ENCODE results near the gene IFI16. TPM values are rescaled to one million over a fixed set of nuclear protein-coding genes. Genes with fewer than 3 reads are reported as not detected.

Gene IFI16
- total and polyA plus RNA-seq, 12 donors = 16.1 to 73.8 (median 23.8) TPM

- H3K4me1 ChIP-seq = peaks cover 0 to 33% (median 4%) of the 10 kb centered on the region in 9 donors
- peak overlapping the region in 1 of 10 donors; percentile 88 for H3K27ac ChIP-seq
- WGBS, 2 donors = 82 to 87% methylated on average over 12 of the region's 12 CpGs
- no peak for TF ChIP-seq CTCF (IDR thresholded peaks at IDR 0.05)
- ATAC-seq = peak in 4 of 8 donors; percentile 5 to 27 (median 26)
- intact Hi-C loops (cut with DNase I) = loop anchor here in 6 of 10 donors (10.0 kb wide), 3 partner anchors 573 to 1113 kb away; no protein-coding TSS in a partner anchor
- no peaks in the 10 kb centered on the region for H3K36me3 ChIP-seq
- H3K27me3 ChIP-seq = no peaks in the 10 kb centered on the region
- H3K4me3 ChIP-seq = peak overlapping the region in 1 of 10 donors; percentile 43
- H3K9me3 ChIP-seq = no peaks in the 10 kb centered on the region
- DNase-seq = peak in 1 of 2 donors; percentile 16
These were observed 67.6 kb downstream of the IFI16 start for GRCh38 chr1:159077120-159077961.

- intact Hi-C loops (cut with DNase I) = loop anchor here in 6 of 10 donors (10.0 kb wide), 3 partner anchors 575 to 1115 kb away; no protein-coding TSS in a partner anchor
- TF ChIP-seq CTCF (IDR thresholded peaks at IDR 0.05) = no peak
- DNase-seq = no peak
- Histone ChIP-seq H3K27me3 (no peaks in the 10 kb centered on the region), H3K4me1 (peaks cover 0 to 45% (median 4%) of the 10 kb centered on the region in 9 donors), H3K4me3 (no peak overlapping the region), H3K9me3 (no peaks in the 10 kb centered on the region), H3K36me3 (no peaks in the 10 kb centered on the region), H3K27ac (no peak overlapping the region)
- 74 to 77% methylated on average over 1 of the region's 1 CpG for WGBS, 2 donors
- ATAC-seq = no peak
These were observed 69.8 kb downstream of the IFI16 start for GRCh38 chr1:159079525-159079924.

GRCh38 chr1:159081626-159082025, 71.9 kb downstream of the IFI16 start:
- Histone ChIP-seq H3K27me3 (no peaks in the 10 kb centered on the region), H3K9me3 (no peaks in the 10 kb centered on the region), H3K27ac (no peak overlapping the region), H3K4me1 (peaks cover 0 to 39% (median 4%) of the 10 kb centered on the region in 9 donors), H3K36me3 (no peaks in the 10 kb centered on the region), H3K4me3 (no peak overlapping the region)
- ATAC-seq = no peak
- intact Hi-C loops (cut with DNase I) = no loop called here
- TF ChIP-seq CTCF (IDR thresholded peaks at IDR 0.05) = no peak
- 35 to 36% methylated on average over 1 of the region's 1 CpG for WGBS, 2 donors
- DNase-seq = no peak

- no peak overlapping the region for H3K4me3 ChIP-seq
- ATAC-seq = no peak
- H3K9me3 ChIP-seq = no peaks in the 10 kb centered on the region
- intact Hi-C loops (cut with DNase I) = no loop called here
- H3K4me1 ChIP-seq = peaks cover 0 to 27% (median 4%) of the 10 kb centered on the region in 9 donors
- DNase-seq = no peak
- H3K36me3 ChIP-seq = no peaks in the 10 kb centered on the region
- H3K27ac ChIP-seq = no peak overlapping the region
- TF ChIP-seq CTCF (IDR thresholded peaks at IDR 0.05) = no peak
- WGBS, 2 donors = 90 to 97% methylated on average over 1 of the region's 1 CpG
- H3K27me3 ChIP-seq = no peaks in the 10 kb centered on the region
These were observed 73.3 kb downstream of the IFI16 start for GRCh38 chr1:159083013-159083412.

Measured in heart right ventricle (tissue), 16 donors.